Measurements from ENCODE around the gene ZNF358. TPM values are rescaled to one million over a fixed set of nuclear protein-coding genes. Genes with fewer than 3 reads are reported as not detected.

Gene ZNF358
- total RNA-seq, 1 donor from 2014 or later = 16.9 TPM

GRCh38 chr19:7552781-7553180 lies 36.9 kb downstream of the ZNF358 start:
- ChIA-PET POLR2A (interaction anchor here (0.7 kb wide), 2 partner anchors 53 to 56 kb away, joined by 4 to 6 read pairs; no protein-coding TSS in a partner anchor), CTCF (interaction anchor here (1.5 kb wide), 1 partner anchor 16 kb away, joined by 5 read pairs; no protein-coding TSS in a partner anchor)
- peaks cover 3% of the 10 kb centered on the region for H3K4me1 Mint-ChIP-seq
- ATAC-seq (ENCODE audit: low read depth) (no peak), DNase-seq (no peak)
- no peaks in the 10 kb centered on the region for H3K9me3 Mint-ChIP-seq
- intact Hi-C loops (cut with micrococcal nuclease) = no loop called here
- H3K27me3 Mint-ChIP-seq = no peaks in the 10 kb centered on the region
- H3K36me3 Mint-ChIP-seq (ENCODE audit: low read depth) = peaks cover 53% of the 10 kb centered on the region
- no peak for TF ChIP-seq CTCF (IDR thresholded peaks at IDR 0.05)
- H3K4me3 Mint-ChIP-seq = no peak overlapping the region
- no peak overlapping the region for H3K27ac Mint-ChIP-seq

- intact Hi-C loops (cut with micrococcal nuclease) = no loop called here
- no peak overlapping the region for H3K27ac Mint-ChIP-seq
- CTCF ChIA-PET = interaction anchor here (0.6 kb wide), 1 partner anchor 18 kb away, joined by 4 read pairs; no protein-coding TSS in a partner anchor
- POLR2A ChIA-PET = no interaction called here
- no peaks in the 10 kb centered on the region for H3K9me3 Mint-ChIP-seq
- TF ChIP-seq CTCF (IDR thresholded peaks at IDR 0.05) = no peak
- ATAC-seq (ENCODE audit: low read depth) (no peak), DNase-seq (no peak)
- peaks cover 3% of the 10 kb centered on the region for H3K4me1 Mint-ChIP-seq
- peaks cover 68% of the 10 kb centered on the region for H3K36me3 Mint-ChIP-seq (ENCODE audit: low read depth)
- H3K4me3 Mint-ChIP-seq = no peak overlapping the region
- no peaks in the 10 kb centered on the region for H3K27me3 Mint-ChIP-seq
Measured at GRCh38 chr19:7554565-7554964, 38.7 kb downstream of the ZNF358 start.

- Mint-ChIP-seq H3K4me3 (no peak overlapping the region), H3K36me3 (ENCODE audit: low read depth) (peaks cover 66% of the 10 kb centered on the region), H3K4me1 (peaks cover 3% of the 10 kb centered on the region), H3K27ac (no peak overlapping the region), H3K27me3 (no peaks in the 10 kb centered on the region), H3K9me3 (no peaks in the 10 kb centered on the region)
- CTCF ChIA-PET = interaction anchor here (0.6 kb wide), 1 partner anchor 17 kb away, joined by 4 read pairs; no protein-coding TSS in a partner anchor
- intact Hi-C loops (cut with micrococcal nuclease) = no loop called here
- DNase-seq = no peak
- POLR2A ChIA-PET = no interaction called here
- no peak for ATAC-seq (ENCODE audit: low read depth)
- TF ChIP-seq CTCF (IDR thresholded peaks at IDR 0.05) = no peak
Measured at GRCh38 chr19:7554990-7555864, 39.3 kb downstream of the ZNF358 start.

GRCh38 chr19:7556696-7557315 lies 40.9 kb downstream of the ZNF358 start:
- Mint-ChIP-seq H3K27ac (no peak overlapping the region), H3K27me3 (no peaks in the 10 kb centered on the region), H3K4me1 (no peaks in the 10 kb centered on the region), H3K9me3 (no peaks in the 10 kb centered on the region), H3K4me3 (no peak overlapping the region), H3K36me3 (ENCODE audit: low read depth) (peaks cover 63% of the 10 kb centered on the region)
- intact Hi-C loops (cut with micrococcal nuclease) = no loop called here
- ATAC-seq (ENCODE audit: low read depth) = no peak
- no peak for DNase-seq
- ChIA-PET POLR2A (no interaction called here), CTCF (no interaction called here)
- TF ChIP-seq CTCF (IDR thresholded peaks at IDR 0.05) = no peak

- Mint-ChIP-seq H3K27ac (no peak overlapping the region), H3K4me1 (no peaks in the 10 kb centered on the region), H3K4me3 (no peak overlapping the region), H3K36me3 (ENCODE audit: low read depth) (peaks cover 56% of the 10 kb centered on the region), H3K9me3 (no peaks in the 10 kb centered on the region), H3K27me3 (no peaks in the 10 kb centered on the region)
- intact Hi-C loops (cut with micrococcal nuclease) = no loop called here
- no peak for TF ChIP-seq CTCF (IDR thresholded peaks at IDR 0.05)
- ATAC-seq (ENCODE audit: low read depth) (no peak), DNase-seq (no peak)
- ChIA-PET POLR2A (no interaction called here), CTCF (interaction anchor here (1.8 kb wide), 1 partner anchor 10 kb away, joined by 7 read pairs; no protein-coding TSS in a partner anchor)
Measured at GRCh38 chr19:7558667-7559066, 42.8 kb downstream of the ZNF358 start.
